IMR-90 (cell line): ENCODE results near the gene NUP153. TPM values are rescaled to one million over a fixed set of nuclear protein-coding genes. Genes with fewer than 3 reads are reported as not detected.

Experiments
- ATAC-seq: fragments of 200-7000 bp; cut with Tn5 transposase; 2 replicates; pipeline ENCODE4 v1.9.1; 2020; ENCODE audit warnings: low read depth, mild to moderate bottlenecking, moderate library complexity
- BruUV-seq: library from RNA; stranded (reverse); fragments of 400-500 nt; replicated peaks from 2 replicates; lab custom pipeline; 2021; lab: Mats Ljungman, UMichigan
- CTCF ChIA-PET: fragments of 300-600 bp; formaldehyde crosslinking; extraction: SDS; loops from one replicate; lab custom pipeline; 2021; ENCODE audit warnings: antibody characterized with exemption; lab: Yijun Ruan, JAX
- POLR2A ChIA-PET: fragments of 300-600 bp; sonication (Branson Sonifier 250); formaldehyde crosslinking; loops from one replicate; lab custom pipeline; 2022; ENCODE audit warnings: antibody characterized with exemption; ENCODE audit not compliant: unreplicated experiment; lab: Charles Lee
- DNase-seq: peaks from one replicate; pipeline ENCODE4 v3.0.0; 2013
- H2AFZ ChIP-seq: replicated peaks from 2 replicates; pipeline ENCODE3; 2013; ENCODE audit warnings: low read length, mild to moderate bottlenecking; ENCODE audit not compliant: poor library complexity
- H2AK5ac ChIP-seq: 2 replicates; pipeline ENCODE4 v1.6.1; 2013; ENCODE audit warnings: low read depth, low read length, inconsistent platforms
- H2AK9ac ChIP-seq: replicated peaks from 2 replicates; pipeline ENCODE3; 2013; ENCODE audit warnings: mild to moderate bottlenecking, low read depth, low read length, moderate library complexity; ENCODE audit not compliant: poor library complexity
- H2BK120ac ChIP-seq: 2 replicates; pipeline ENCODE4 v1.6.1; 2013; ENCODE audit warnings: low read depth, low read length, inconsistent platforms
- H2BK15ac ChIP-seq: 3 replicates; pipeline ENCODE4 v1.6.1; 2013; ENCODE audit warnings: low read depth, low read length, inconsistent platforms
- H2BK20ac ChIP-seq: 2 replicates; pipeline ENCODE4 v1.6.1; 2013; ENCODE audit warnings: low read depth, mild to moderate bottlenecking, inconsistent platforms, low read length, moderate library complexity
- H2BK5ac ChIP-seq: 2 replicates; pipeline ENCODE4 v1.6.1; 2013; ENCODE audit warnings: mild to moderate bottlenecking, low read depth, low read length, inconsistent platforms; ENCODE audit not compliant: poor library complexity, severe bottlenecking
- H3K14ac ChIP-seq: replicated peaks from 2 replicates; pipeline ENCODE4 v1.6.1; 2013; ENCODE audit warnings: low read depth, low read length, inconsistent platforms
- H3K18ac ChIP-seq: 2 replicates; pipeline ENCODE4 v1.6.1; 2013; ENCODE audit warnings: low read depth, low read length, control low read depth
- H3K23ac ChIP-seq: 2 replicates; pipeline ENCODE4 v1.6.1; 2013; ENCODE audit warnings: low read depth, low read length, inconsistent platforms
- H3K27ac ChIP-seq: 2 replicates; pipeline ENCODE4 v1.5.1; 2013; ENCODE audit warnings: mild to moderate bottlenecking, control low read depth, low read length; ENCODE audit not compliant: insufficient read depth
- H3K27me3 ChIP-seq: 2 replicates; pipeline ENCODE4 v1.6.1; 2013; ENCODE audit warnings: low read length; ENCODE audit not compliant: control insufficient read depth, insufficient read depth
- H3K36me3 ChIP-seq: 2 replicates; pipeline ENCODE4 v1.6.1; 2013; ENCODE audit warnings: low read length, mixed read lengths; ENCODE audit not compliant: control insufficient read depth, insufficient read depth
- H3K4ac ChIP-seq: 2 replicates; pipeline ENCODE4 v1.6.1; 2013; ENCODE audit warnings: low read depth, low read length, inconsistent platforms
- H3K4me1 ChIP-seq: 2 replicates; pipeline ENCODE4 v1.6.1; 2013; ENCODE audit warnings: low read length, mixed read lengths; ENCODE audit not compliant: control insufficient read depth, insufficient read depth
- H3K4me2 ChIP-seq: 2 replicates; pipeline ENCODE4 v1.6.1; 2013; ENCODE audit warnings: low read depth, mild to moderate bottlenecking, control low read depth, low read length, moderate library complexity
- H3K4me3 ChIP-seq: 2 replicates; pipeline ENCODE4 v1.5.1; 2013; ENCODE audit warnings: low read depth, mild to moderate bottlenecking, control low read depth, low read length, moderate library complexity; ENCODE audit not compliant: insufficient read depth
- H3K56ac ChIP-seq: 2 replicates; pipeline ENCODE4 v1.6.1; 2013; ENCODE audit warnings: low read length, inconsistent platforms; ENCODE audit not compliant: insufficient read depth; ENCODE audit errors: extremely low read depth
- H3K79me1 ChIP-seq, 2 experiments: 2 replicates each; pipeline ENCODE4 v1.6.1; 2013; ENCODE audit warnings: low read length in 2 of 2, inconsistent platforms in 1 of 2, low read depth in 1 of 2
- H3K9ac ChIP-seq: 2 replicates; pipeline ENCODE4 v1.6.1; 2013; ENCODE audit warnings: low read depth, low read length, control low read depth
- H3K9me1 ChIP-seq: 2 replicates; pipeline ENCODE4 v1.6.1; 2013; ENCODE audit warnings: low read length, inconsistent platforms; ENCODE audit not compliant: insufficient read depth
- H3K9me3 ChIP-seq: 2 replicates; pipeline ENCODE4 v1.6.1; 2013; ENCODE audit warnings: low read length; ENCODE audit not compliant: control insufficient read depth, insufficient read depth
- H4K20me1 ChIP-seq: 2 replicates; pipeline ENCODE4 v1.6.1; 2013; ENCODE audit warnings: low read length, inconsistent platforms; ENCODE audit not compliant: insufficient read depth
- H4K5ac ChIP-seq: 2 replicates; pipeline ENCODE4 v1.6.1; 2013; ENCODE audit warnings: mild to moderate bottlenecking, low read depth, low read length, control low read depth
- H4K8ac ChIP-seq, 2 experiments: 2 replicates each; pipeline ENCODE4 v1.6.1; 2013; ENCODE audit warnings: low read depth in 2 of 2, low read length in 2 of 2, control low read depth in 1 of 2, inconsistent platforms in 1 of 2
- H4K91ac ChIP-seq: 2 replicates; pipeline ENCODE4 v1.6.1; 2013; ENCODE audit warnings: low read depth, low read length, inconsistent platforms; ENCODE audit not compliant: insufficient read depth
- BHLHE40 ChIP-seq: fragments of 150-350 bp; IDR thresholded peaks from 2 replicates; pipeline ENCODE4 v1.6.1; 2016; ENCODE audit warnings: mild to moderate bottlenecking, low read depth, low read length
- CHD1 ChIP-seq: IDR thresholded peaks from 2 replicates; pipeline ENCODE4 v1.6.1; 2012; ENCODE audit warnings: low read depth, low read length, improper control_type of control experiment
- ELK1 ChIP-seq: fragments of 150-350 bp; IDR thresholded peaks from 2 replicates; pipeline ENCODE4 v1.6.1; 2016; ENCODE audit warnings: low read depth, mild to moderate bottlenecking, low read length, moderate library complexity, borderline replicate concordance
- MAFK ChIP-seq: IDR thresholded peaks from 2 replicates; pipeline ENCODE4 v1.6.1; 2012; ENCODE audit warnings: low read depth, low read length, improper control_type of control experiment
- MAZ ChIP-seq: IDR thresholded peaks from 2 replicates; pipeline ENCODE4 v1.6.1; 2012; ENCODE audit warnings: low read depth, mild to moderate bottlenecking, low read length, improper control_type of control experiment, moderate library complexity, borderline replicate concordance
- POLR2A ChIP-seq: IDR thresholded peaks from 2 replicates; pipeline ENCODE4 v1.6.1; 2012; ENCODE audit warnings: mild to moderate bottlenecking, low read depth, low read length
- RAD21 ChIP-seq: IDR thresholded peaks from 2 replicates; pipeline ENCODE4 v1.6.1; 2012; ENCODE audit warnings: low read length, improper control_type of control experiment
- RCOR1 ChIP-seq: IDR thresholded peaks from 2 replicates; pipeline ENCODE4 v1.6.1; 2012; ENCODE audit warnings: mild to moderate bottlenecking, low read length, improper control_type of control experiment; ENCODE audit not compliant: insufficient replicate concordance
- RFX5 ChIP-seq: IDR thresholded peaks from 2 replicates; pipeline ENCODE4 v1.8.0; 2012; ENCODE audit warnings: low read depth, mild to moderate bottlenecking, low read length, moderate library complexity
- WGBS, 2 experiments: methylation state at CpG; one replicate each; pipeline versions ENCODE4 v1.1.5 to v1.1.7; 2013; ENCODE audit warnings: missing lambda C conversion rate in 2 of 2; ENCODE audit not compliant: insufficient read length in 1 of 2; ENCODE audit errors: extremely low coverage in 2 of 2; 5-methylcytosine and 5-hydroxymethylcytosine counted together
- dilution Hi-C: fragments of 300-500 bp; cut with HindIII; formaldehyde crosslinking; loops from one replicate; pipeline ENCODE4 v1.14.3; 2018; ENCODE audit warnings: low sequenced_read_pairs; ENCODE audit not compliant: unreplicated experiment
- in situ Hi-C: fragments of 300-500 bp; cut with MboI; formaldehyde crosslinking; loops from 3 replicates; pipeline ENCODE4 v1.14.3; 2019; ENCODE audit warnings: low sequenced_read_pairs, inconsistent platforms, mixed read lengths
- intact Hi-C: fragments of 100-400 bp; cut with micrococcal nuclease; formaldehyde crosslinking; loops from 2 replicates; pipeline ENCODE4 v1.10.0; 2022
- polyA plus RNA-seq, 3 experiments: library from polyadenylated mRNA; depleted of rRNA; stranded (reverse); fragments of >200 nt; gene quantifications; 2 replicates each; pipeline ENCODE4 v1.2.3, GENCODE V29; 2012; ENCODE audit warnings: low replicate concordance in 1 of 3
- total RNA-seq: library from RNA; depleted of rRNA; stranded (reverse); fragments of >200 nt; gene quantifications from 2 replicates; pipeline ENCODE4 v1.2.3, GENCODE V29; 2012

Gene NUP153
- total and polyA plus RNA-seq, 2 of the 4 experiments (the other 2 are of a cell fraction) = 17.2 to 39.4 TPM

- Histone ChIP-seq H3K36me3 (peaks cover 21% of the 10 kb centered on the region), H3K9me1 (0 out of 2 replicates have a peak, but pooled peaks cover 5% of the 10 kb centered on the region), H3K9me3 (no peaks in the 10 kb centered on the region), H2AFZ (no peak overlapping the region), H3K18ac (no peak overlapping the region), H3K23ac (no peak overlapping the region), H4K5ac (no peak overlapping the region), H2BK20ac (no peak overlapping the region), H3K4me1 (no peaks in the 10 kb centered on the region), H4K8ac (no peak overlapping the region), H3K9ac (no peak overlapping the region), H2AK5ac (no peak overlapping the region), H3K27me3 (no peaks in the 10 kb centered on the region), H2BK15ac (no peak overlapping the region), H4K20me1 (peaks cover 43% of the 10 kb centered on the region), H3K4me3 (no peak overlapping the region), H3K56ac (no peak overlapping the region), H2BK5ac (no peak overlapping the region), H2BK120ac (no peak overlapping the region), H3K4ac (no peak overlapping the region), H3K14ac (no peak overlapping the region), H2AK9ac (no peak overlapping the region), H3K27ac (no peak overlapping the region), H3K4me2 (no peak overlapping the region), H4K91ac (no peak overlapping the region), H3K79me1 (peaks cover 20 to 47% of the 10 kb centered on the region in 2 experiments)
- no peak for ATAC-seq
- WGBS, 2 experiments = no CpG with 5 or more reads among the region's 5 CpGs
- dilution Hi-C loops (loop anchor here (10.0 kb wide), 1 partner anchor 117 kb away; no protein-coding TSS in a partner anchor), intact Hi-C loops (loop anchor here (5.0 to 10.0 kb wide), 2 partner anchors 40 to 97 kb away; no protein-coding TSS in a partner anchor), in situ Hi-C loops (no loop called here)
- no peak for TF ChIP-seq POLR2A
- TF ChIP-seq RCOR1 = no peak
- no peak for TF ChIP-seq ELK1
- no peak for TF ChIP-seq MAFK
- no peak for TF ChIP-seq RFX5
- no peak for TF ChIP-seq MAZ
- no peak for TF ChIP-seq RAD21
- no peak for TF ChIP-seq CHD1
- TF ChIP-seq BHLHE40 = no peak
- ChIA-PET CTCF (no interaction called here), POLR2A (no interaction called here)
- no peak for DNase-seq
- BruUV-seq = no TSS peak
These were observed 29.1 kb downstream of the NUP153 start for GRCh38 chr6:17677602-17678001.
